Right kidney (tissue), 9 donors: Measurements from ENCODE around the gene C3.
"Not testable (repeated sequence)": the region's sequence is repeated elsewhere in the genome, so short reads cannot be mapped to it uniquely, and the experiment has no call there.

ENCODE experiments used
- DNase-seq: peaks from one replicate; pipeline ENCODE4 v3.0.0-alpha.2; 2016
- long read RNA-seq, 8 donors: transcript quantifications; one replicate each; lab custom pipeline, GENCODE V29; 2026

C3 gene
- long read RNA-seq, donor 1: 0 reads
- long read RNA-seq, donor 2: 0 reads
- long read RNA-seq, donor 3, partial matches to known transcripts: 0 of 1 reads
- long read RNA-seq, donor 3, other reads (novel, unspliced or antisense): 0 of 1 reads
- long read RNA-seq, donor 4: 0 reads
- long read RNA-seq, donor 5: 0 reads
- long read RNA-seq, donor 6: 0 reads
- long read RNA-seq, donor 7: 0 reads
- long read RNA-seq, donor 8, full-length matches to known transcripts: 1 of 1 reads
- long read RNA-seq, donor 8, partial matches to known transcripts: 0 of 1 reads
- long read RNA-seq, donor 8, other reads (novel, unspliced or antisense): 0 of 1 reads

DNA sequence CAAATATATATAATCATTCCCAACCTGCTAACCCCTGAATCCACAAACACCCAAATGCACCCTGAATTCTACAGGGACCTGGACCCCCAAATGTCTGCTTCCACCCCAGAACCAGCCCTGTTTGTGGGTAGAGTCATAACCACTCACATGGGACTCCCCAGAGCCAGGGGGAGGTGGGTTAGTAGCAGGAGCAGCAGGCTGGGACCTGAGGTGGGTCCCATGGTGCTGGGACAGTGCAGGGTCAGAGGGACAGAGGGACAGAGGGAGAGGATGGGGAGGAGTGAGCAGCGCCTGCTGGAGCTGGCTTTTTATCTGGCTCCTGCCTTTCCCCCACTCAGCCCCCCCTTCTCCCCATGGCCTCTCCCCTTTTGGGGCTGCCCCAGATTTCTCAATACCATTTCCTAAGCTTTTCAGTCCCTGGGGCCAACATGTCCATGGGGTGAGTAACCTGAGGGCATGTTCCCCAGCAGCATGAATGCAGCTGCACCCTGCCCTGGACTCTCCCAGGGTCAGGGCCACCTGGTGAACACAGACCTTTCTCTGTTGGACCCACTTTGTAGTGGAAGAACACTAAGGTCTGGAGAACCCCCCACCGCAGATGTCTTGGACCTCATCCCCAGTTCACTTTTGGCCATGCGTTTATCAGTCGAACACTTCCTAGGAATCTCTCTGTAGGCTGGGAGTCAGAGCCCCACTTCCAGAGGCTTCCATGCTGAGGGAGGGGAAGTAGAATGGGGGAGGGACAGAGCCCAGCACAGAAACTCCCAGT lies at the start of gene C3:
Gene C3, minus strand, starts transcription at position 282 of the 769 bp plus-strand sequence. Its CDS starts 61 bp downstream, at position 221.
- no peak for DNase-seq

DNA sequence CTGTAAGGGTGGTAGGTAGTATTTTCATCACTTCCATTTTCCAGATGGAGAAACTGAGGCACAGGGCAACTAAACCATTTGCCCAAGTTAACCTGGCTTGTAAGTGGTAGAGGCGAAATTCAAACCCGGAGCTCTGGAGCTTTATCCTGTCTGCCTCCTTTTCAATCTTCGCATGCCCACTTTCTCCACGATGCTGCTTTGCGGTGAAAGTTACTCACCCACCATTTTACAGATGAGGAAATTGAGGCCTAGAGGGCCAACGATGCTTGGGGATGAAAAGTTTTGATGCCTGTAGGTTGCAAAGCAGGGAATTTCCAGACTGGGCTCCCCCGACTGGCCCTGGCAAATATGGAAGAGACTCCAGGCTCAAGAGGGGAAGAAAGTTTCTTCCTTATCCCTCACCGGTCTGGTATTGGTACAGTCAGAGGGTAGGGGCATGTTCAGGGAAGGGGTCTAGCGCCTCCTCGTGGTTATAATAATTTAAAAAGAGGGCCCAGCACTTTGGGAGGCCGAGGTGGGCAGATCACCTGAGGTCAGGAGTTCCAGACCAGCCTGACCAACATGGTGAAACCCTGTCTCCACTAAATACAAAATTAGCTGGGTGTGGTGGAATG lies 48.7 kb upstream of the C3 start:
- no peak for DNase-seq

- DNase-seq: no peak
Measured at GRCh38 chr19:6768236-6768785, 47.9 kb upstream of the C3 start.

GRCh38 chr19:6767357-6768235 lies 47.1 kb upstream of the C3 start, which contains the start of gene SH2D3A:
Gene SH2D3A, minus strand, starts transcription at chr19:6767435. Its CDS starts 3,687 bp downstream, at chr19:6763748.
- peak; percentile 64 for DNase-seq

DNA sequence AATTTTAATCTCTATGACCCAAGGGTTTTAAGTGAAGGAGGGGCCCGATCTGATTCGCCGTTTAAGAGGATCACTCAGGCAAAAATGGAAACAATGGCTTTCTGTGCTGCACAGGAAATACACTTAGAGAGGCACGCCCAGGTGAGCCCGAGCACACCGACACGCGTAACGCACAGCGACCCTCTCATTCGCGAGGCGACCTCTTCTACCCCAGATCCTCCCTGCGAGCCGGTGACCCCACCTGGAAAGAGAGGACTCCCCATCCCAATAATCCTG lies 46.6 kb upstream of the C3 start:
- no peak for DNase-seq

DNA sequence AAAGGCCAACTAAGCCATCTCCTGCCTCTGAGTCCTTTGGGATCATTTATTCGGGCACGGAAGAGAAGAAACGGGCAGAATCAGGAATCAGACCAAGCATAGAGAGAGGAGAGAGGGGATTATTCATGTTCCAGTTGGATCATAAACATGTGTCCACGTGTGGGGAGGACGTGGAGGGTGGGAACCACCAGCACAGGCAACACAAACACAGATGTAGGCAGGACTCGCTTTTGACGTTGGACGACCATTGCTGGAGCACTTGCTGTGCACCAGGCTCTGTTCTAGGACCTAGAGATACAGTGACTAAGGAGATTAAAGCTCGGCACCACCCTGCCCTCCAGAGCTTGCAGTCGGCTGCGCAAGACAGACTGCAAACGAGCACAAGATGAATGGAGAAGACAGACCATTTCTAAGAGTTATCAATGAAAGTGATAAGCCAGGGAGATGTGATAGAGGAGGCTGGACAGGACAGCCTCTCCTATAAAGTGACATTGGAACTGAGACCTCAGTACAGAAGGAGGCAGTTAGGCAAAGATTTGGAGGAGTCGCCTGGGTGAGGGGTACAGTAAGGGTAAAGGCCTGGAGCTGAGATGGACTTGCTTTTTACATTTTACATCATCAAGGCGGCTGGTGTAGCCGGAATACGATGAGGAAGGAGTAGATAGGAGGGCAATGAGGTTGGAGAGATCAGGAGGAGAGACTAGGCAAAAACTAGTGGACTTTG lies 46.1 kb upstream of the C3 start:
- DNase-seq: no peak

DNA sequence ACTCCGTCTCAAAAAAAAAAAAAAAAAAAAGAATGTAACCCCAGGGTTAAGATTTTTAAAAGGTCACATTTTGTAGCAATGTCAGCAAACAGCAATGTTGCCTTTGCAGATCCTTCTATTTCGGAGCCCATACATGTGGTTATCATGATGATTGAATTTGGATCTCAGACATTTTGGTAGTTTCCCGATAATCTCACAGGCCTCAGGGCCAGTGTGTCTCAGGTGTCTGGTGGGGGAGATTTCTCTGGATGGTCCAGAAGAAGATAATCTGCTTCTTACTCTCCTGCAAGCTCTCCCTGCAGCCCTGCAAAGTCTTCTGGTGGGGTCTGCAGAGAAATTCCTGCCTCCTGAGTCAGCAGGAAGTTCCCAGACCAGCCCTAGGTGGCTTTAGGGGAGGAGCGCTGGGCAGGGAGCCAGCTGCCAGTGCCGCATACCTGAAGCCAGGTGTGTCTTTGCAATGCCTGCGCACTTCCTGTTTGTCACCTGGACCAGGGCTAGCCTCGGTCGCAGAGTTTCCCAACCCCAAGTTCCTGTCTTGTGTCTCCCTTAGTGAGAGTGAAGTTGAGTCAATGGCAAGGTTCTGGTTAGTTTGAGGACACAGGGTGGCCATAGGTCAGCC lies 45.4 kb upstream of the C3 start:
- DNase-seq: peak; percentile 39

GRCh38 chr19:6762253-6762797 lies 41.9 kb upstream of the C3 start:
- DNase-seq: not testable (repeated sequence)

DNA sequence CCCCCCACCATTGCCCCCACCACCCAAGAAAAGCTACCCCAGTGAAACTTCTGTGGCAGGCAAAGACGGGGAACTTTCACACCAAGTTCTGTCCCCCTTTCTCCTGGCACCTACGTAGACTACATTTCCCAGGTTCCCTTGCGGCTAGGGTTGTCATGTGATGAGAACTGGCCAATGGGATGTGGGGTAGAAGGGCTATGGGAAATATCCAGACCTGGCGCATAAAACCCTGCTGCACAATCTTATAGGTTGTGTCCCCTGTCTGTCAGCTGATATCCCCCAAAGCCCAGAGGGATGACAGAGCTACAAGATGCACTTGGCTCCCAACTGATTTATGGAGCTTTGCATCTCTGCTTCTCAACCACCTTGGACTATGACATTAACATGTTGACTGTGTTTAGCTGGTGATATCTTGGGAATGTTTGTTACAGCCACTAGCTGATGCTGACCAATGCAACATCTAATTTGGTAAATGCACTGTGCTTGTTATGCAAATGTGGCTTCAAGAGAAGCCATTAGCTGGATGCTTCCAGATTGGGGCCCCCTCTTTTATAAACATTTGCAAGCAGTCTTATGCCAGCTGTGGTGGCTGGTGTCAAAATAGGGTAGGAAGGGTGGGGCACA lies 40.7 kb upstream of the C3 start:
- DNase-seq: no peak

DNA sequence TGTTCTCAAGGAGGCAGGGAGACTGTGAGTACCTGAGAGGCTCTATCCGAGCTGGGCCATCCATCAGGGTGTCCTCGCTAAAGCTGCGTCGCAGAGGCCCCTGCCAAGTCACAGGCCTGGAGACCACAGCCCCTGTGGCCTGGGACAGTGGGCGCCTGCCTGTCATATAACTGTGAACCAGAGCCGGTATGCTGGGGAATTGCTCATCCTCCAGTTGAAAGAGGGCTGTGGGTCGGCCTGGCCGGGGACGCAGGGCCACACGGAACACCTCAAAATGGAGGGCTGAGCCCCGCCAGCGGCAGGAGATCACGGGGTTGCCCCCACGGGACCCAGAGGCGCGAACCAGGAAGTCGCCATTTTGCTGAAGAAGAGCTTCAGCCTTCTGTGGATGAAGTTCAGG lies 40.2 kb upstream of the C3 start:
- no peak for DNase-seq

DNA sequence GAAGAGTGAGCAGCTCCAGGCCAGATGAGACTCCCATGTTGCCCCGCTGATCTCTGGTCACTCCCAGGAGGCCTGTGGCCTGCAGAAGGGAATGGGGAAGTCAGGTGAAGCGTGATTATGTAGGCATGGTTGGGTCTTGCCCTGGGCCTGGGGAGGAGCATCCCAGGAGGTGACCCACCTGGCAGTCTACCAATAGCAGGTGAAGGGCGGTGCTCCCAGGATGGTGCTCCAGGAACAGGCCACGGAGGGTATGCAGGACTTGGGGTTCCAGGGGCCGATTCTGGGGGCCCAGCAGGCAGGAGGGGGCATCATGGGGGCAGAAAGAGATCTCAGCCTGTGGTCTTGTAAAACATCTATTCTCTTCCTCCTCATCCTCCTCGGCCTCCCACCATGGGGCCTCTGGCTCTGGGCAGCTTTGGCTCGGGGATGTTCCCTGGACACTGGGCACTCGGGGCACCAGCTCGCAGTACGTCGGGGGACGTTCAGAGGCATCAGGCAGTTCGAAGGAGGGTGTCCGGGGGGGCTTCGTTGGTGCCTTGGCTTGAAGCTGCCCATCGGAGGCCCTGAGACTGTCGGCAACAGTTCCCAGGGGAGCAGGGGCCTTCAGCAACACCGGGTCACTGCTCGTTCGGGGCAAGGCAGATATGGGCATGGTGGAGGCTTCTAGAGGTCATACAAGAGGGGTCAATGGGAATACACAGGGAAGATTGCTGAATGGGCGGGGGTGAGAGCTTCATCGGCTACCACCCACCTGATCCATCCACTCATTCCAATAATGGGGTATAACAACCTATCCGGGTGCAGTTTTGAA lies 34.4 kb upstream of the C3 start:
- no peak for DNase-seq

GRCh38 chr19:6754136-6754535 lies 33.7 kb upstream of the C3 start:
- no peak for DNase-seq

DNA sequence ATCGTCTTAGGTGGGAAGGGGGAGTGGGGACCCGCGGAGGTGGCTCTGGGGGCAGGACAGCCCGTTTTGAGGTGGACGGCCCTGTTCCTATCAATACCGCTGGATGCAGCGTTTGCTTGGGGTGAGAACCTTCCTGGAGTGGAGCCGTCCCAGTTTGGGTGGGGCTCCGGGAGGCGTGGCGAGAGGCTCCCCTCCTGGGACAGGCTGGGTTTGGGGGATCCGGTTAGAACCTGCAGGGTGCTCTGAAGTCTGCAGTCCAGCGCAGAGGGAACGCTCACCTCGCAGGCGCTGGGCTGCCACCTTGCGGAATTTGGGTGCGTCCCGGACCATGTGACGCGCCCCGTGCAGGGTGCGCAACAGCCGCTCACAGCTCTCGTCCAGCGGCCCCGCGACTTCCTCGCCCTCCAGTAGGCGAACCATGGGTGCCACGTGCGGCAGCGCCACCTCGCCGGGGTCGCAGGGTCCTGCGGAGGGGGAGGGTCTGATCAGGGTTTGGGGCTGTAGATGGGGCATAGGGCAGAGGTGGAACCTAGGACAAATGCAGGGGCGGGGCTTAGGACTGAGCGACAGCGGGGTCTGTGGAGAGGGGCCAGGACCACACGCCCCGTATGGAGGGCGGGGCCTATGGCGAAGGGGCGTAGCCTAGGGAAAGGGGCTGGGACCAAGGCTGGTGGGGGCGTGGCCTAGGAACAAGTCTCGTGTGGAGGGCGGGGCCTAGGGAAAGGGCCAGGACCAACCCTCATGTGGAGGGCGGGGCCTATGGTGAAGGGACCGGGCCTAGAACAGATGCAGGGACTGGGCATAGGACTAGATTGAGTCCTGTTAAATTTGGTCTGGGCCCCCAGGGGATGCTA lies 33.0 kb upstream of the C3 start:
- peak; percentile 76 for DNase-seq

GRCh38 chr19:6752256-6753177 lies 32.1 kb upstream of the C3 start:
- DNase-seq: peak; percentile 62

- no peak for DNase-seq
Measured at GRCh38 chr19:6751189-6751588, 30.7 kb upstream of the C3 start.

GRCh38 chr19:6750062-6750461 lies 29.6 kb upstream of the C3 start:
- DNase-seq: no peak

DNA sequence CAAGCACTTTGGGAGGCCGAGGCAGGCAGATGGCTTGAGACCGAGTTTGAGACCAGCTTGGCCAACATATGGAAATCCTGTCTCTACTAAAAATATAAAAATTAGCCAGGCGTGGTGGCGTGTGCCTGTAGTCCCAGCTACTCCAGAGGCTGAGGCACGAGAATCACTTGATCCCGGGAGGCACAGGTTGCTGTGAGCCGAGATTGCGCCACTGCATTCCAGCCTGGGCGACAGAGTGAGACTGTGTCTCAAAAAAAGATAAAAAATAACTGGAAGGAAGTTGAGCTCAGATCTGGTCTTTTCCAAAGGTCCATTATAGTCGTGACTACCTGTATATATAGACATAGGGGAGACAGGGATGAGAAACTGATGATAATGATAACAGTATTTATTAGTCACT lies 28.1 kb upstream of the C3 start:
- not testable (repeated sequence) for DNase-seq
